HEK293T (cell line): Measurements from ENCODE around the gene ZNF33A.

ENCODE experiments used
- CTCF ChIA-PET: fragments of 350-600 bp; formaldehyde crosslinking; extraction: SDS; loops from one replicate; lab custom pipeline; 2021; ENCODE audit warnings: antibody characterized with exemption, inconsistent platforms; lab: Yijun Ruan, JAX
- POLR2A ChIA-PET: fragments of 350-600 bp; formaldehyde crosslinking; extraction: SDS; loops from one replicate; lab custom pipeline; 2020; ENCODE audit warnings: antibody characterized with exemption, inconsistent platforms; lab: Yijun Ruan, JAX
- DNase-seq: peaks from one replicate; pipeline ENCODE4 v3.0.0; 2012; ENCODE audit warnings: mixed read lengths; ENCODE audit errors: extremely low spot score
- ARNT ChIP-seq: fragments of 450-650 bp; IDR thresholded peaks from 2 replicates; pipeline ENCODE4 v1.6.1; 2017; ENCODE audit warnings: mild to moderate bottlenecking
- BHLHE40 ChIP-seq: fragments of 450-650 bp; IDR thresholded peaks from 2 replicates; pipeline ENCODE4 v1.6.1; 2016; ENCODE audit warnings: mild to moderate bottlenecking, moderate library complexity, borderline replicate concordance
- CTBP1 ChIP-seq: fragments of 450-650 bp; IDR thresholded peaks from 2 replicates; pipeline ENCODE4 v1.6.1; 2016; ENCODE audit warnings: borderline replicate concordance
- ELF4 ChIP-seq: fragments of 450-650 bp; IDR thresholded peaks from 2 replicates; pipeline ENCODE4 v1.6.1; 2017; ENCODE audit warnings: antibody characterized with exemption
- FOXA1 ChIP-seq: fragments of 450-650 bp; IDR thresholded peaks from 2 replicates; pipeline ENCODE4 v1.6.1; 2016; ENCODE audit warnings: mild to moderate bottlenecking
- FOXK2 ChIP-seq: fragments of 450-650 bp; IDR thresholded peaks from 2 replicates; pipeline ENCODE4 v1.6.1; 2016; ENCODE audit warnings: mild to moderate bottlenecking
- FOXM1 ChIP-seq: fragments of 450-650 bp; IDR thresholded peaks from 2 replicates; pipeline ENCODE4 v1.6.1; 2017; ENCODE audit warnings: mild to moderate bottlenecking, borderline replicate concordance
- HDGF ChIP-seq: fragments of 450-650 bp; IDR thresholded peaks from 2 replicates; pipeline ENCODE4 v1.6.1; 2017; ENCODE audit warnings: antibody characterized with exemption, borderline replicate concordance
- L3MBTL2 ChIP-seq: fragments of 450-650 bp; conservative IDR thresholded peaks from 2 replicates; pipeline ENCODE4 v1.6.1; 2016; ENCODE audit warnings: mild to moderate bottlenecking
- LEF1 ChIP-seq: fragments of 450-650 bp; IDR thresholded peaks from 2 replicates; pipeline ENCODE4 v1.6.1; 2017; ENCODE audit warnings: mild to moderate bottlenecking, borderline replicate concordance
- NFRKB ChIP-seq: fragments of 450-650 bp; IDR thresholded peaks from 2 replicates; pipeline ENCODE4 v1.6.1; 2016; ENCODE audit warnings: mild to moderate bottlenecking, moderate library complexity
- PKNOX1 ChIP-seq: fragments of 450-650 bp; IDR thresholded peaks from 2 replicates; pipeline ENCODE4 v1.6.1; 2016
- SP1 ChIP-seq: fragments of 450-650 bp; IDR thresholded peaks from 2 replicates; pipeline ENCODE4 v1.6.1; 2017
- SUZ12 ChIP-seq: fragments of 450-650 bp; IDR thresholded peaks from 2 replicates; pipeline ENCODE4 v1.6.1; 2016; ENCODE audit warnings: mild to moderate bottlenecking
- TARDBP ChIP-seq: fragments of 450-650 bp; IDR thresholded peaks from 2 replicates; pipeline ENCODE4 v1.6.1; 2016
- ZNF384 ChIP-seq: fragments of 450-650 bp; IDR thresholded peaks from 2 replicates; pipeline ENCODE4 v1.6.1; 2016

ZNF33A gene

DNA sequence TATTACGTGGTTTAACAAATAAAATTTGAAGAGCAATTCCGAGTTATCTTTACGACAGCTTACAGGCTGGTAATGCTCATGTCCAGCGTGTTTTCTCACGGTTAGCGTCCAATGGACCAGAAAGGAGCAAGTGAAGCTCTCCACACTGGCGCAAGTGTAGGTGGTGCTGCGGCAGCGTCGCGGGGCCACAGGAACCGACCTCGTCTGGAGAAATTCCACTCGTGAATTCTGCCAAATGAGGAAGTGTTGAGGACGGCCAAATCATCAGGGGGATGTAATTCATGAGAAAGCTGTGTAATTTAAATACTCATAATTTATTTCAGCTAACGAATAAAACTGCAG, 83.3 kb downstream of the ZNF33A start:
- ChIA-PET CTCF (no interaction called here), POLR2A (interaction anchor here (1.1 to 3.2 kb wide), 2 partner anchors 68 to 84 kb away, joined by 4 to 8 read pairs; partner anchors contain the start of gene ZNF33A)
- no peak for DNase-seq
- no peak for TF ChIP-seq FOXK2
- TF ChIP-seq TARDBP = no peak
- TF ChIP-seq ZNF384 = no peak
- no peak for TF ChIP-seq PKNOX1
- no peak for TF ChIP-seq CTBP1
- no peak for TF ChIP-seq L3MBTL2
- no peak for TF ChIP-seq FOXA1
- TF ChIP-seq FOXM1 = no peak
- no peak for TF ChIP-seq NFRKB
- no peak for TF ChIP-seq SP1
- no peak for TF ChIP-seq SUZ12
- TF ChIP-seq LEF1 = no peak

GRCh38 chr10:38094158-38094926, 83.9 kb downstream of the ZNF33A start, which contains the start of gene ZNF37A:
ZNF37A (plus strand) TSS chr10:38094337; CDS start chr10:38096618, 2,281 bp downstream.
- POLR2A ChIA-PET = interaction anchor here (1.1 to 3.2 kb wide), 2 partner anchors 69 to 84 kb away, joined by 4 to 8 read pairs; partner anchors contain the start of gene ZNF33A
- CTCF ChIA-PET = no interaction called here
- peak; percentile 60 for DNase-seq
- TF ChIP-seq FOXK2 (no peak), SUZ12 (peak; percentile 62; the same call in 1 of the 2 replicates), L3MBTL2 (peak; percentile 71)

- TF ChIP-seq ZNF384 = no peak
- TF ChIP-seq ARNT = no peak
- no peak for TF ChIP-seq TARDBP
- no peak for TF ChIP-seq ELF4
- no peak for TF ChIP-seq SUZ12
- no peak for TF ChIP-seq SP1
- DNase-seq = peak; percentile 3
- CTCF ChIA-PET = no interaction called here
- POLR2A ChIA-PET = interaction anchor here (3.2 kb wide), 1 partner anchor 85 kb away, joined by 8 read pairs; the partner anchor contains the start of gene ZNF33A
Measured at GRCh38 chr10:38094927-38095574, 84.6 kb downstream of the ZNF33A start.

DNA sequence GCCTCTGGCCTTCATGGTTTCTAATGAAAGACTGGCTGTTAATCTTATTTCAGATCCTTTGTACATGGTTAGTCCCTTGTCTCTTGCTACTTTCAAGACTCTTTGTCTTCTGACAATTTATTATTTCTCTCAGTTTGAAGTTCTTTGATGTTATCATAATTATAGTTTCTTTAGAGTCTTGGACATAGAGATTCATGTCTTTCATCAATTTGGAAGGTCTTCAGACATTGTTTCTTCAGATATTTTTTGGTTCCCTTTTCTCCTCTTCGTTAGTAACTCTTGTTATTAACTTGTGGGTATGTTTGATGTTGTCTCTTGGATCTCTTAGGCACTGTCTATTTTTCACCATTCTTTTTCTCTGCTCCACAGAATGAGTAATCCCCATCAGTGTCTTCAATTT, 92.4 kb downstream of the ZNF33A start:
- CTCF ChIA-PET = no interaction called here
- DNase-seq = no peak
- TF ChIP-seq HDGF (no peak), ARNT (no peak), FOXK2 (no peak)
- POLR2A ChIA-PET = no interaction called here

DNA sequence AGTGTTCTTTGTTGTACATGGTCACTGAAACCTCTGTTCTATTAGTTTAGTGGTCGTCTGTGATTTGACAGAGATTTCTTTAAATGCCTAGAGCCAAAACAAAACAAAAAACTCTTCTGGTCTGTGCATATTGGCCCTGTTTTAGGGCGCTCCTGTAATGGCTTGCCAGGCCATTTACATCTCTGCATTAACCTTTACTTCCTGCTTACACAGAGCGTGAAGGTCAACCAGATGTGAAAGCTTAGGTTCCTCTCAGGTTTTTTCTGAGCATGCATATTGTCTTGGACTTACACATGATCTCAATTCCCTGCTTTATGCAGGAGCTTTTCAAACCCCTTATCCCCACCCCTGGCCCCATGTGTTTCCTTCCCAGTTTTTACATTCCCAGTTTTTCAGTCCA, 93.3 kb downstream of the ZNF33A start:
- no peak for TF ChIP-seq ZNF384
- no peak for TF ChIP-seq FOXK2
- no peak for TF ChIP-seq NFRKB
- no peak for TF ChIP-seq SP1
- no peak for TF ChIP-seq CTBP1
- TF ChIP-seq TARDBP = no peak
- no peak for TF ChIP-seq ELF4
- TF ChIP-seq LEF1 = no peak
- no peak for TF ChIP-seq FOXA1
- TF ChIP-seq PKNOX1 = no peak
- no peak for TF ChIP-seq L3MBTL2
- TF ChIP-seq HDGF = no peak
- no peak for TF ChIP-seq SUZ12
- no peak for TF ChIP-seq FOXM1
- TF ChIP-seq ARNT = no peak
- TF ChIP-seq BHLHE40 = no peak

DNA sequence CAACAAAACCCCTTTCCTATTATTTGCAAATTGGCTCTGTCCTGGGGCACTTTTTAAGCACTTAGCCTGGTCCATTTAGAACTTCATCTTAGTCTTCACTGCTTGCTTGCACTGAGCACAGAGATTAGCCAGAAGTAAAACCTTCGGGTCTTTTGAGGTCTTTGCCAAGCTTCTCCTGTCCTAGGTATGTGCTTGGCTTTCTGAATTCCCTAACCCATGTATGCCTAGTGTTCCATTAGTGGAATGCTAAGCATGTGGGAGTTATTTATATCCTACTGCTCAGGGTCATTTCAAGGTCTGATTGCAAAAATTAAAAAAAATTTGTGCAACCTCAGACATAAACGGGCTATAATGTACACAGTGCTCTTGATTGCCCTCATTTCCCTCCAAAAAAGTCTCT, 101.7 kb downstream of the ZNF33A start:
- POLR2A ChIA-PET = no interaction called here
- CTCF ChIA-PET = no interaction called here
- TF ChIP-seq LEF1 = no peak
- no peak for TF ChIP-seq ELF4
- TF ChIP-seq PKNOX1 = no peak
- no peak for TF ChIP-seq FOXM1
- no peak for TF ChIP-seq SUZ12
- no peak for DNase-seq

More for the DNA sequence above, 93.3 kb downstream of the ZNF33A start:
- DNase-seq = no peak
- POLR2A ChIA-PET = no interaction called here
- CTCF ChIA-PET = no interaction called here
